ENCODE measurements around the gene RAB37. TPM values are rescaled to one million over a fixed set of nuclear protein-coding genes. Genes with fewer than 3 reads are reported as not detected.

RAB37 gene
- total RNA-seq, 4 donors from 2014 or later, result 0.87 to 4.4 (median 2.3) TPM

DNA sequence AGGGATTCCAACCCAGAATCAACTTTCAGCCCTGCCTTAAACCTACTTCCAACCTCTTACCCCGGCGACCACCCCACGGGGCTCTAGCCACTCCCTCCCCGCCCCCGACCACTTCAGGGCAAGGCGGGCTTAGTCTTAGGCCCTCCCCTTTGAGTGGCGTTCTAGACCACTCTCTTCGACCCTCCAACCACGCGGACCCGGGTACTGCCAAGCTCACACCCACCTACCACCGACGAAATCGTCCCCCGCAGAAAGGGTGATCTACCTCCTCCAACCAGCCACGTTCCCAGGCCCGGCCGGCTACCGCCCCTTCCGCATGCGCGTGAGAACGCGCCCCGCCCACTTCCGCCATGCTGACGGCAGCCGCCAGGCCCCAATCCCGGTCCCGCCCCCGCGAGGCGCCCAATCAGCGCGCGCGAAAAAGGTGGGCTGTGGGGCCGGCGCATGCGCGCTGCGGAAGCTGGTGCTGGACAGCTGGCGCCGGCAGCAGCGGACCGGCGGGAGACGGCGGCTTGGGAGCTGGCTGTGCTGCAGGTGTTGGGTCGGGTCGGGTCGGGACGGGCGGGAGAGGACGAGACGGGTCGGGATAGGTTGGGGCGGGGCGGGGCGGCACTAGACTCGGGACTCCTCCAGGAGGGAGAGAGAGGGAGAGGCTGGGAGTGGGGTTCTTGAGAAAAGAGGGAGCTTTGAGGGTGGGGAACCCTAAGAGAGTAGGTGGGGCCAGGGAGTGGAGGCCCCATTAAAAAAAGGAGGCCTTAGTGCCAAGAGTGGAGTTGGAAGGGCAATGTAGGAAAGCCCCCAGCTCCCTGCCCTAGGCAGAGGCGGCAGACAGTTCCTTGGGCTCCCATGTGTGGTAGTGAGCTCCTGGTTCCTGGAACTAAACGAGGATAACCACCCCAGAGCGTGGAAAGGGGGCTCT is 39.2 kb downstream of the RAB37 start, which contains the start of gene NAT9:
NAT9 (minus strand) TSS at position 302 of the 919 bp plus-strand sequence. CDS start 647 bp downstream, outside the sequence.
- TF ChIP-seq POLR2A (IDR thresholded peaks at IDR 0.05) (peak; percentile 35 to 62), EP300 (IDR thresholded peaks at IDR 0.05) (peak; percentile 84 to 93)
- TF ChIP-seq, protein P1, sequence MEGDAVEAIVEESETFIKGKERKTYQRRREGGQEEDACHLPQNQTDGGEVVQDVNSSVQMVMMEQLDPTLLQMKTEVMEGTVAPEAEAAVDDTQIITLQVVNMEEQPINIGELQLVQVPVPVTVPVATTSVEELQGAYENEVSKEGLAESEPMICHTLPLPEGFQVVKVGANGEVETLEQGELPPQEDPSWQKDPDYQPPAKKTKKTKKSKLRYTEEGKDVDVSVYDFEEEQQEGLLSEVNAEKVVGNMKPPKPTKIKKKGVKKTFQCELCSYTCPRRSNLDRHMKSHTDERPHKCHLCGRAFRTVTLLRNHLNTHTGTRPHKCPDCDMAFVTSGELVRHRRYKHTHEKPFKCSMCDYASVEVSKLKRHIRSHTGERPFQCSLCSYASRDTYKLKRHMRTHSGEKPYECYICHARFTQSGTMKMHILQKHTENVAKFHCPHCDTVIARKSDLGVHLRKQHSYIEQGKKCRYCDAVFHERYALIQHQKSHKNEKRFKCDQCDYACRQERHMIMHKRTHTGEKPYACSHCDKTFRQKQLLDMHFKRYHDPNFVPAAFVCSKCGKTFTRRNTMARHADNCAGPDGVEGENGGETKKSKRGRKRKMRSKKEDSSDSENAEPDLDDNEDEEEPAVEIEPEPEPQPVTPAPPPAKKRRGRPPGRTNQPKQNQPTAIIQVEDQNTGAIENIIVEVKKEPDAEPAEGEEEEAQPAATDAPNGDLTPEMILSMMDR (IDR thresholded peaks at IDR 0.05), result peak in 1 of 5 experiments; percentile 52
- Histone ChIP-seq H3K9me3 (no peaks in the 10 kb centered on the region), H3K27me3 (no peaks in the 10 kb centered on the region), H3K27ac (peak within 1 kb of the TSS; percentile 46 to 90 (median 83)), H3K4me3 (peak within 1 kb of the TSS; percentile 76 to 99 (median 83)), H3K36me3 (peaks cover 0 to 40% (median 8%) of the 10 kb centered on the region in 3 donors), H3K4me1 (peaks cover 0 to 42% (median 27%) of the 10 kb centered on the region in 4 donors)
- peak; percentile 94 to 98 for DNase-seq (ENCODE audit: low spot score in 2 of 2)
- whole genome bisulfite sequencing, 2 donors, result 0 to 1% methylated on average over 32 to 33 of the region's 64 CpGs

- Histone ChIP-seq H3K27ac (peak overlapping the region in 2 of 4 donors; percentile 77 to 90), H3K9me3 (no peaks in the 10 kb centered on the region), H3K4me3 (peak overlapping the region; percentile 76 to 99 (median 83)), H3K27me3 (no peaks in the 10 kb centered on the region), H3K4me1 (peaks cover 0 to 42% (median 27%) of the 10 kb centered on the region in 4 donors), H3K36me3 (peaks cover 0 to 40% (median 8%) of the 10 kb centered on the region in 3 donors)
- TF ChIP-seq, protein P1 (IDR thresholded peaks at IDR 0.05), result no peak
- no peak for TF ChIP-seq EP300 (IDR thresholded peaks at IDR 0.05)
- no peak for TF ChIP-seq POLR2A (IDR thresholded peaks at IDR 0.05)
- WGBS, 2 donors, result 30 to 41% methylated on average over 10 of the region's 10 CpGs
- DNase-seq (ENCODE audit: low spot score in 2 of 2), result no peak
Measured at GRCh38 chr17:74776990-74777389, 39.9 kb downstream of the RAB37 start.

DNA sequence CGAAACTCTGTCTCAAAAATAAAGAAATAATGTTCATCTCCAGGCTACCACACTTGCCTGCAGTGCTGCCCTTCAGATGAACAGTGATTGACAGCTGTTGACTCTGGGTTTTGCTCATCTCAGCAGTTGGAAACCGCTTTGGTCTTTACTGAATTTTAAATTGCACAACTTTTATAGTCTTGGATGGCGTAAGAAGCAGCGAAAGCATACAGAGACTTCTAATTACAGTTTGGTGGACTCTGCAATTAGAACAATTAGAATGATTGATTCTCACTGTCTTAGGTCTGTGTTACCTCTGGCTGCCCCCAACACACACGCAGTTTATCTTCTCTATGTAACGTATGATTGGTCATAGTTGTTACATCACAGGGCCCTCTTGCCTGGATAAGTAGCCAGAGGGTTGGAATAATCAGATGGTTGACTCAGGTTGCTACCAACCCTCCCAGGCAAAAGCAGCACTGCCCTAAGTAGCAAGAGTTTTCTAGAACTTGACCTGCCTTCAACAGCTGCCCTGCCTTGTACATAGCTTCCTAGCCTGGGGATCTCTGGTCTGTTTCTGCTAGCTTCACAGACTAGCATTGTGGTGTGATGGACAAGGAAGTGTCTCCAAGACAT is 41.0 kb downstream of the RAB37 start:
- Histone ChIP-seq H3K36me3 (peaks cover 0 to 40% (median 0%) of the 10 kb centered on the region in 3 donors), H3K4me3 (no peak overlapping the region), H3K9me3 (no peaks in the 10 kb centered on the region), H3K27me3 (no peaks in the 10 kb centered on the region), H3K4me1 (peaks cover 0 to 42% (median 27%) of the 10 kb centered on the region in 4 donors), H3K27ac (no peak overlapping the region)
- 72 to 89% methylated on average over 6 of the region's 6 CpGs for WGBS, 2 donors
- DNase-seq (ENCODE audit: low spot score in 2 of 2), result no peak
- TF ChIP-seq, protein P1 (IDR thresholded peaks at IDR 0.05), result no peak
- no peak for TF ChIP-seq POLR2A (IDR thresholded peaks at IDR 0.05)
- TF ChIP-seq EP300 (IDR thresholded peaks at IDR 0.05), result no peak

DNA sequence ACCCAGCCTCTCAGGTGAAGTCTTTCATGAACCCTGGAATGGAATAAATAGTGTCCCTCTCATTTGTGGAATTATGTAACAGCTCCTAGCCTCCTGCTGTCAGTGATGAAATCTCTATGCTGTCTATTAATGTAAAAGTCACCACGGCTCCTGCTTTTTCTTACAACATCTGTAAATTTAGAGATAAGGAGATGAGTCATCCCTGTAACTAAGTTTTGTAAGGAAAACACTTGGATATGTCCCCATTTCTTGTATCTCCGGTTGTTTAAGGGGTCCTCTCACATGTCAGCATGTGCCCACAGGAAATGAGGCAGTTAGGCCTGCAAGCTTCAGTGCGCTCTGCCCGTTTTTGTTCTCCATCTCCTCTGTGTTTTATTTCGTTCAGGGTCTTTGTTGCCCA is 41.9 kb downstream of the RAB37 start:
- peaks cover 0 to 33% (median 0%) of the 10 kb centered on the region in 3 donors for H3K36me3 ChIP-seq
- no peaks in the 10 kb centered on the region for H3K9me3 ChIP-seq
- H3K27me3 ChIP-seq, result no peaks in the 10 kb centered on the region
- peak overlapping the region in 2 of 4 donors; percentile 43 to 55 for H3K27ac ChIP-seq
- H3K4me3 ChIP-seq, result no peak overlapping the region
- DNase-seq (ENCODE audit: low spot score in 2 of 2), result no peak
- WGBS, 2 donors, result 57 to 76% methylated on average over 5 of the region's 5 CpGs
- TF ChIP-seq, protein P1 (IDR thresholded peaks at IDR 0.05), result no peak
- TF ChIP-seq POLR2A (IDR thresholded peaks at IDR 0.05) (no peak), EP300 (IDR thresholded peaks at IDR 0.05) (no peak)
- H3K4me1 ChIP-seq, result peaks cover 0 to 37% (median 27%) of the 10 kb centered on the region in 4 donors

Data from tibial nerve (tissue), 4 donors.